Measurements from ENCODE around the gene CLEC9A. TPM values are rescaled to one million over a fixed set of nuclear protein-coding genes. Genes with fewer than 3 reads are reported as not detected.

The CLEC9A gene
- total and polyA plus RNA-seq, 2 experiments from 2014 or later = not detected

GRCh38 chr12:10095971-10096370 lies 65.5 kb downstream of the CLEC9A start:
- Mint-ChIP-seq H3K36me3 (ENCODE audit: low read depth) (no peaks in the 10 kb centered on the region), H3K9me3 (no peaks in the 10 kb centered on the region), H3K4me1 (peaks cover 11% of the 10 kb centered on the region; the same call in 2 of the 3 replicates), H3K27ac (no peak overlapping the region), H3K27me3 (ENCODE audit: insufficient read depth, low read depth, poor library complexity) (no peaks in the 10 kb centered on the region), H3K4me3 (no peak overlapping the region)
- H3K27ac ChIP-seq (ENCODE audit: low read depth) = no peak overlapping the region
- no peaks in the 10 kb centered on the region for H3K9me2 ChIP-seq (ENCODE audit: insufficient read depth)
- no peak for TF ChIP-seq ZNF114 (CRISPR knock-in tag; IDR thresholded peaks at IDR 0.05)
- TF ChIP-seq, protein P1, sequence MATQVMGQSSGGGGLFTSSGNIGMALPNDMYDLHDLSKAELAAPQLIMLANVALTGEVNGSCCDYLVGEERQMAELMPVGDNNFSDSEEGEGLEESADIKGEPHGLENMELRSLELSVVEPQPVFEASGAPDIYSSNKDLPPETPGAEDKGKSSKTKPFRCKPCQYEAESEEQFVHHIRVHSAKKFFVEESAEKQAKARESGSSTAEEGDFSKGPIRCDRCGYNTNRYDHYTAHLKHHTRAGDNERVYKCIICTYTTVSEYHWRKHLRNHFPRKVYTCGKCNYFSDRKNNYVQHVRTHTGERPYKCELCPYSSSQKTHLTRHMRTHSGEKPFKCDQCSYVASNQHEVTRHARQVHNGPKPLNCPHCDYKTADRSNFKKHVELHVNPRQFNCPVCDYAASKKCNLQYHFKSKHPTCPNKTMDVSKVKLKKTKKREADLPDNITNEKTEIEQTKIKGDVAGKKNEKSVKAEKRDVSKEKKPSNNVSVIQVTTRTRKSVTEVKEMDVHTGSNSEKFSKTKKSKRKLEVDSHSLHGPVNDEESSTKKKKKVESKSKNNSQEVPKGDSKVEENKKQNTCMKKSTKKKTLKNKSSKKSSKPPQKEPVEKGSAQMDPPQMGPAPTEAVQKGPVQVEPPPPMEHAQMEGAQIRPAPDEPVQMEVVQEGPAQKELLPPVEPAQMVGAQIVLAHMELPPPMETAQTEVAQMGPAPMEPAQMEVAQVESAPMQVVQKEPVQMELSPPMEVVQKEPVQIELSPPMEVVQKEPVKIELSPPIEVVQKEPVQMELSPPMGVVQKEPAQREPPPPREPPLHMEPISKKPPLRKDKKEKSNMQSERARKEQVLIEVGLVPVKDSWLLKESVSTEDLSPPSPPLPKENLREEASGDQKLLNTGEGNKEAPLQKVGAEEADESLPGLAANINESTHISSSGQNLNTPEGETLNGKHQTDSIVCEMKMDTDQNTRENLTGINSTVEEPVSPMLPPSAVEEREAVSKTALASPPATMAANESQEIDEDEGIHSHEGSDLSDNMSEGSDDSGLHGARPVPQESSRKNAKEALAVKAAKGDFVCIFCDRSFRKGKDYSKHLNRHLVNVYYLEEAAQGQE (IDR thresholded peaks at IDR 0.05; ENCODE audit: unreplicated experiment) = no peak
- no peak for TF ChIP-seq CREB1 (CRISPR knock-in tag; IDR thresholded peaks at IDR 0.05; ENCODE audit: low read depth)
- TF ChIP-seq EZH2 (IDR thresholded peaks at IDR 0.05; ENCODE audit: low read depth, unreplicated experiment) = no peak
- no peak for TF ChIP-seq ZNF331 (CRISPR knock-in tag; IDR thresholded peaks at IDR 0.05; ENCODE audit: low read depth)
- H2AFZ ChIP-seq = no peak overlapping the region
- no peaks in the 10 kb centered on the region for H3K36me3 ChIP-seq (ENCODE audit: insufficient read depth)
- 0 out of 2 replicates have a peak, but pooled peaks cover 4% of the 10 kb centered on the region for H3K4me1 ChIP-seq (ENCODE audit: insufficient read depth)
- H3K79me2 ChIP-seq (replicated peaks; ENCODE audit: insufficient read depth) = no peaks in the 10 kb centered on the region
- no peaks in the 10 kb centered on the region for H3F3A ChIP-seq (replicated peaks; ENCODE audit: low read depth)
- H3K4me2 ChIP-seq = no peak overlapping the region
- no peaks in the 10 kb centered on the region for H4K20me1 ChIP-seq (replicated peaks; ENCODE audit: insufficient read depth)
- no peak overlapping the region for H3K4me3 ChIP-seq
- DNase-seq (ENCODE audit: low spot score) (no peak), ATAC-seq (no peak)
- H3K27me3 ChIP-seq (ENCODE audit: insufficient read depth) = no peaks in the 10 kb centered on the region

DNA sequence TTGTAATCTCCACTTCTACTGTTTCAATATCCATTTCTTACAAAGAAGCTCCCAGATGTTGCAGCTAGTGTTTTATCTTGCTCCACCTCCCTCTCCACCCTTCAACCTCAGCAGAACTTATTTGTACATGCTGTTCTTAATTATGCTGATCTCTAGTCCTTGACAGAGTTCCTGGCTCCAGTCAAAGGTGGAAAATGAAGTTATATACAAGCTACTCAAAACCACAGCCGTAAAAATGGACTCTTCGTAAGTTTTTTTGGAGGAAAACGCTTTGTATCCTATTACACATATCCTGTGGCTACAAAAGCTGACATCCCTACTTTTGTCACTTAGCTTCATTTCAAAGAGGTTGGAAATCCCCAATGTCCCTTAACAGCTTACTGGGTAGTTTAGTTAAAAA lies 67.0 kb downstream of the CLEC9A start:
- TF ChIP-seq, protein P2, sequence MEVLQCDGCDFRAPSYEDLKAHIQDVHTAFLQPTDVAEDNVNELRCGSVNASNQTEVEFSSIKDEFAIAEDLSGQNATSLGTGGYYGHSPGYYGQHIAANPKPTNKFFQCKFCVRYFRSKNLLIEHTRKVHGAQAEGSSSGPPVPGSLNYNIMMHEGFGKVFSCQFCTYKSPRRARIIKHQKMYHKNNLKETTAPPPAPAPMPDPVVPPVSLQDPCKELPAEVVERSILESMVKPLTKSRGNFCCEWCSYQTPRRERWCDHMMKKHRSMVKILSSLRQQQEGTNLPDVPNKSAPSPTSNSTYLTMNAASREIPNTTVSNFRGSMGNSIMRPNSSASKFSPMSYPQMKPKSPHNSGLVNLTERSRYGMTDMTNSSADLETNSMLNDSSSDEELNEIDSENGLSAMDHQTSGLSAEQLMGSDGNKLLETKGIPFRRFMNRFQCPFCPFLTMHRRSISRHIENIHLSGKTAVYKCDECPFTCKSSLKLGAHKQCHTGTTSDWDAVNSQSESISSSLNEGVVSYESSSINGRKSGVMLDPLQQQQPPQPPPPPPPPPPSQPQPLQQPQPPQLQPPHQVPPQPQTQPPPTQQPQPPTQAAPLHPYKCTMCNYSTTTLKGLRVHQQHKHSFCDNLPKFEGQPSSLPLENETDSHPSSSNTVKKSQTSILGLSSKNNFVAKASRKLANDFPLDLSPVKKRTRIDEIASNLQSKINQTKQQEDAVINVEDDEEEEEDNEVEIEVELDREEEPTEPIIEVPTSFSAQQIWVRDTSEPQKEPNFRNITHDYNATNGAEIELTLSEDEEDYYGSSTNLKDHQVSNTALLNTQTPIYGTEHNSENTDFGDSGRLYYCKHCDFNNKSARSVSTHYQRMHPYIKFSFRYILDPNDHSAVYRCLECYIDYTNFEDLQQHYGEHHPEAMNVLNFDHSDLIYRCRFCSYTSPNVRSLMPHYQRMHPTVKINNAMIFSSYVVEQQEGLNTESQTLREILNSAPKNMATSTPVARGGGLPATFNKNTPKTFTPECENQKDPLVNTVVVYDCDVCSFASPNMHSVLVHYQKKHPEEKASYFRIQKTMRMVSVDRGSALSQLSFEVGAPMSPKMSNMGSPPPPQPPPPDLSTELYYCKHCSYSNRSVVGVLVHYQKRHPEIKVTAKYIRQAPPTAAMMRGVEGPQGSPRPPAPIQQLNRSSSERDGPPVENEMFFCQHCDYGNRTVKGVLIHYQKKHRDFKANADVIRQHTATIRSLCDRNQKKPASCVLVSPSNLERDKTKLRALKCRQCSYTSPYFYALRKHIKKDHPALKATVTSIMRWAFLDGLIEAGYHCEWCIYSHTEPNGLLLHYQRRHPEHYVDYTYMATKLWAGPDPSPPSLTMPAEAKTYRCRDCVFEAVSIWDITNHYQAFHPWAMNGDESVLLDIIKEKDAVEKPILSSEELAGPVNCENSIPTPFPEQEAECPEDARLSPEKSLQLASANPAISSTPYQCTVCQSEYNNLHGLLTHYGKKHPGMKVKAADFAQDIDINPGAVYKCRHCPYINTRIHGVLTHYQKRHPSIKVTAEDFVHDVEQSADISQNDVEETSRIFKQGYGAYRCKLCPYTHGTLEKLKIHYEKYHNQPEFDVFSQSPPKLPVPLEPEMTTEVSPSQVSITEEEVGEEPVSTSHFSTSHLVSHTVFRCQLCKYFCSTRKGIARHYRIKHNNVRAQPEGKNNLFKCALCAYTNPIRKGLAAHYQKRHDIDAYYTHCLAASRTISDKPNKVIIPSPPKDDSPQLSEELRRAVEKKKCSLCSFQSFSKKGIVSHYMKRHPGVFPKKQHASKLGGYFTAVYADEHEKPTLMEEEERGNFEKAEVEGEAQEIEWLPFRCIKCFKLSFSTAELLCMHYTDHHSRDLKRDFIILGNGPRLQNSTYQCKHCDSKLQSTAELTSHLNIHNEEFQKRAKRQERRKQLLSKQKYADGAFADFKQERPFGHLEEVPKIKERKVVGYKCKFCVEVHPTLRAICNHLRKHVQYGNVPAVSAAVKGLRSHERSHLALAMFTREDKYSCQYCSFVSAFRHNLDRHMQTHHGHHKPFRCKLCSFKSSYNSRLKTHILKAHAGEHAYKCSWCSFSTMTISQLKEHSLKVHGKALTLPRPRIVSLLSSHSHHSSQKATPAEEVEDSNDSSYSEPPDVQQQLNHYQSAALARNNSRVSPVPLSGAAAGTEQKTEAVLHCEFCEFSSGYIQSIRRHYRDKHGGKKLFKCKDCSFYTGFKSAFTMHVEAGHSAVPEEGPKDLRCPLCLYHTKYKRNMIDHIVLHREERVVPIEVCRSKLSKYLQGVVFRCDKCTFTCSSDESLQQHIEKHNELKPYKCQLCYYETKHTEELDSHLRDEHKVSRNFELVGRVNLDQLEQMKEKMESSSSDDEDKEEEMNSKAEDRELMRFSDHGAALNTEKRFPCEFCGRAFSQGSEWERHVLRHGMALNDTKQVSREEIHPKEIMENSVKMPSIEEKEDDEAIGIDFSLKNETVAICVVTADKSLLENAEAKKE (CRISPR knock-in tag; IDR thresholded peaks at IDR 0.05) = no peak
- no peak for TF ChIP-seq JUNB (IDR thresholded peaks at IDR 0.05; ENCODE audit: unreplicated experiment)
- Histone ChIP-seq H3K9me2 (ENCODE audit: insufficient read depth) (no peaks in the 10 kb centered on the region), H2AFZ (no peak overlapping the region), H3K36me3 (ENCODE audit: insufficient read depth) (no peaks in the 10 kb centered on the region), H4K20me1 (replicated peaks; ENCODE audit: insufficient read depth) (no peaks in the 10 kb centered on the region), H3K4me1 (ENCODE audit: insufficient read depth) (0 out of 2 replicates have a peak, but pooled peaks cover 4% of the 10 kb centered on the region), H3K27ac (ENCODE audit: low read depth) (no peak overlapping the region), H3K27me3 (ENCODE audit: insufficient read depth) (no peaks in the 10 kb centered on the region), H3K79me2 (replicated peaks; ENCODE audit: insufficient read depth) (no peaks in the 10 kb centered on the region), H3F3A (replicated peaks; ENCODE audit: low read depth) (no peaks in the 10 kb centered on the region), H3K4me3 (no peak overlapping the region), H3K4me2 (no peak overlapping the region)
- Mint-ChIP-seq H3K36me3 (ENCODE audit: low read depth) (no peaks in the 10 kb centered on the region), H3K4me3 (no peak overlapping the region), H3K27ac (no peak overlapping the region), H3K27me3 (ENCODE audit: insufficient read depth, low read depth, poor library complexity) (no peaks in the 10 kb centered on the region), H3K9me3 (no peaks in the 10 kb centered on the region), H3K4me1 (peaks cover 11% of the 10 kb centered on the region; the same call in 2 of the 3 replicates)
- ATAC-seq (no peak), DNase-seq (ENCODE audit: low spot score) (no peak)
